Placental epithelial cell (primary cell): ENCODE results near the gene TMEM169. TPM values are rescaled to one million over a fixed set of nuclear protein-coding genes. Genes with fewer than 3 reads are reported as not detected.

ENCODE experiments used
- total RNA-seq: library from RNA; depleted of rRNA; stranded (reverse); fragments of >200 nt; gene quantifications from 2 replicates; pipeline ENCODE4 v1.2.3, GENCODE V29; 2012

TMEM169 gene
- 0.39 TPM in 1 of 2 replicates, not detected in the other for total RNA-seq

GRCh38 chr2:216081487-216082116, at the start of gene TMEM169, which contains the start of gene PECR:
Gene TMEM169, plus strand, starts transcription at chr2:216081919. Its CDS starts 14,045 bp downstream, at chr2:216095964.
Gene PECR, minus strand, starts transcription at chr2:216081809. Its CDS starts 68 bp downstream, at chr2:216081741.

GRCh38 chr2:216108967-216109921, 27.5 kb downstream of the TMEM169 start, which contains the start of gene XRCC5:
Gene XRCC5, plus strand, starts transcription at chr2:216109348. Its CDS starts 89 bp downstream, at chr2:216109437.

Other genes starting within 250 kb of the TMEM169 start
- gene MREG, start 68.4 kb upstream of the TMEM169 start, total RNA-seq = 2.0 and 8.1 TPM in 2 replicates
- 9.2 and 9.4 TPM in 2 replicates for gene PECR, start 110 bp upstream of the TMEM169 start, total RNA-seq
- 154 and 220 TPM in 2 replicates for gene XRCC5, start 27.4 kb downstream of the TMEM169 start, total RNA-seq